IPS-NIHi11 (cell line): ENCODE data around the gene AIP.
"Not testable (repeated sequence)": the region's sequence is repeated elsewhere in the genome, so short reads cannot be mapped to it uniquely, and the experiment has no call there.

ENCODE experiments used
- DNase-seq: peaks from one replicate; pipeline ENCODE4 v3.0.0; 2012; ENCODE audit warnings: mixed read lengths, low spot score

The AIP gene

GRCh38 chr11:67468759-67469507 lies 13.9 kb upstream of the AIP start, which contains the start of gene TMEM134:
Gene TMEM134, minus strand, starts transcription at chr11:67469251. Its CDS starts 59 bp downstream, at chr11:67469192.
- DNase-seq = peak; percentile 96

- DNase-seq = no peak
Measured at GRCh38 chr11:67469508-67469811, 13.4 kb upstream of the AIP start.

- DNase-seq = no peak
Measured at GRCh38 chr11:67470337-67471002, 12.4 kb upstream of the AIP start.

- DNase-seq = no peak
Measured at GRCh38 chr11:67472882-67473281, 9.9 kb upstream of the AIP start.

- not testable (repeated sequence) for DNase-seq
Measured at GRCh38 chr11:67476692-67477091, 6.1 kb upstream of the AIP start.

- not testable (repeated sequence) for DNase-seq
Measured at GRCh38 chr11:67477344-67478050, 5.3 kb upstream of the AIP start.

- no peak for DNase-seq
Measured at GRCh38 chr11:67482275-67482826, 475 bp upstream of the AIP start.

- DNase-seq = no peak
Measured at GRCh38 chr11:67483831-67484665, 1.2 kb downstream of the AIP start.

- DNase-seq = no peak
Measured at GRCh38 chr11:67484847-67485311, 2.1 kb downstream of the AIP start.

- not testable (repeated sequence) for DNase-seq
Measured at GRCh38 chr11:67485873-67486361, 3.1 kb downstream of the AIP start.

GRCh38 chr11:67486481-67487195 lies 3.8 kb downstream of the AIP start:
- no peak for DNase-seq

- DNase-seq = no peak
Measured at GRCh38 chr11:67489203-67489884, 6.5 kb downstream of the AIP start.

- no peak for DNase-seq
Measured at GRCh38 chr11:67489885-67490726, 7.3 kb downstream of the AIP start.

- DNase-seq = no peak
Measured at GRCh38 chr11:67490727-67491065, 7.9 kb downstream of the AIP start.

- DNase-seq = no peak
Measured at GRCh38 chr11:67491276-67492068, 8.6 kb downstream of the AIP start.

GRCh38 chr11:67492069-67492727 lies 9.4 kb downstream of the AIP start:
- DNase-seq = no peak

GRCh38 chr11:67492801-67493547 lies 10.1 kb downstream of the AIP start:
- DNase-seq = peak; percentile 83
